Pancreas (tissue), 10 donors: Measurements from ENCODE around the gene USP19. TPM values are rescaled to one million over a fixed set of nuclear protein-coding genes. Genes with fewer than 3 reads are reported as not detected.

ENCODE experiments used
- ATAC-seq, 4 donors: fragments of 200-7000 bp; cut with Tn5 transposase; one replicate each; pipeline versions ENCODE4 v1.8.0 to v1.9.1; 2020; ENCODE audit warnings: mild to moderate bottlenecking in 4 of 4, moderate library complexity in 4 of 4
- DNase-seq, 6 donors: peaks; one replicate each; pipeline ENCODE4 v3.0.0-alpha.2; 2020
- FAIRE-seq: peaks from 2 replicates; lab custom pipeline; 2012; peaks lifted over from hg19 to GRCh38; lab: Jason Lieb, UNC
- H3K27ac ChIP-seq, 4 donors: fragments of 200-600 bp; sonication (generic); 1 replicate in 3 of 4; 2 replicates in 1 of 4; pipeline versions ENCODE4 v1.5.0 to v1.8.0; 2020
- H3K27me3 ChIP-seq, 4 donors: fragments of 200-600 bp; one replicate each; pipeline ENCODE4 v1.8.0; 2021
- H3K36me3 ChIP-seq, 3 donors: fragments of 200-600 bp; sonication (generic) in 1 of 3; one replicate each; pipeline versions ENCODE4 v1.5.0 to v1.8.0; 2020 to 2021
- H3K4me1 ChIP-seq, 3 donors: fragments of 200-600 bp; one replicate each; pipeline ENCODE4 v1.8.0; 2021
- H3K4me3 ChIP-seq, 4 donors: fragments of 200-600 bp; sonication (generic) in 2 of 4; one replicate each; pipeline versions ENCODE4 v1.5.0 to v1.8.0; 2020 to 2021
- H3K9me3 ChIP-seq, 4 donors: fragments of 200-600 bp; one replicate each; pipeline ENCODE4 v1.8.0; 2021
- CTCF ChIP-seq, 4 donors: fragments of 200-600 bp; sonication (generic) in 3 of 4; IDR thresholded peaks; one replicate each; pipeline versions ENCODE4 v1.5.0 to v1.8.0; 2021; ENCODE audit warnings: antibody characterized with exemption in 4 of 4
- WGBS, 2 donors: extraction: QIAGEN DNeasy Blood & Tissue Kit; methylation state at CpG; one replicate each; pipeline ENCODE4 v1.1.7; 2013; 5-methylcytosine and 5-hydroxymethylcytosine counted together
- intact Hi-C, 3 donors: fragments of 100-400 bp; cut with DNase I; formaldehyde crosslinking; loops; one replicate each; pipeline versions ENCODE4 v1.11.1 to v1.14.2; 2022
- polyA plus RNA-seq, 2 donors: library from polyadenylated mRNA; stranded (reverse); fragments of 200-250 nt; gene quantifications; one replicate each; pipeline ENCODE4 v1.2.3, GENCODE V29; 2013
- total RNA-seq, 6 donors: library from RNA; stranded (reverse); fragmentation: NEBNext Ultra II Directional in 4 of 6; extraction: Animal tissue kit (Norgen Biotek cat#: 25700) in 4 of 6; gene quantifications; one replicate each; pipeline versions ENCODE4 v1.2.1 to v1.2.4, GENCODE V29; 2021 to 2023
- donor health status: healthy with polysubstance abuse.
- donor health status: DM: no; HTN: no; CAD: no; lungs with moderate emphysema.
- donor health status: DM: no; HTN: no; CAD: no.
- donor health status: control.
- donor health status: control.
- donor health status: Bipolar disorder and iron deficiency.
- donor health status: DM: yes; HTN: yes; CAD: no.
- donor health status: DM: no; HTN: no; CAD: no.
- donor health status: DM: no; HTN: no; CAD: no.
- donor health status: DM: yes; HTN: yes; CAD: no.

USP19 gene
- total and polyA plus RNA-seq, 8 donors: 20.7 to 44.2 (median 25.8) TPM

- Histone ChIP-seq H3K27me3 (no peaks in the 10 kb centered on the region), H3K36me3 (no peaks in the 10 kb centered on the region), H3K9me3 (no peaks in the 10 kb centered on the region), H3K4me1 (no peaks in the 10 kb centered on the region), H3K4me3 (no peak overlapping the region), H3K27ac (no peak overlapping the region)
- ATAC-seq: no peak
- intact Hi-C loops: no loop called here
- DNase-seq: no peak
- TF ChIP-seq CTCF (IDR thresholded peaks at IDR 0.05): no peak
- FAIRE-seq: no peak
- WGBS, 2 donors: 63 to 82% methylated on average over 5 of the region's 5 CpGs
Measured at GRCh38 chr3:49148159-49148558, 27.5 kb upstream of the USP19 start.

- H3K4me1 ChIP-seq: no peaks in the 10 kb centered on the region
- no peaks in the 10 kb centered on the region for H3K27me3 ChIP-seq
- ATAC-seq (no peak), FAIRE-seq (no peak), DNase-seq (no peak)
- H3K9me3 ChIP-seq: no peaks in the 10 kb centered on the region
- H3K4me3 ChIP-seq: no peak overlapping the region
- H3K27ac ChIP-seq: no peak overlapping the region
- TF ChIP-seq CTCF (IDR thresholded peaks at IDR 0.05): no peak
- intact Hi-C loops: no loop called here
- no peaks in the 10 kb centered on the region for H3K36me3 ChIP-seq
- 57% methylated on average over 3 of the region's 3 CpGs for WGBS, 2 donors
Measured at GRCh38 chr3:49140080-49140479, 19.5 kb upstream of the USP19 start.

- no peaks in the 10 kb centered on the region for H3K27me3 ChIP-seq
- FAIRE-seq (no peak), DNase-seq (no peak), ATAC-seq (no peak)
- intact Hi-C loops: no loop called here
- 73 to 84% methylated on average over 4 of the region's 4 CpGs for WGBS, 2 donors
- H3K9me3 ChIP-seq: no peaks in the 10 kb centered on the region
- no peak overlapping the region for H3K27ac ChIP-seq
- H3K4me1 ChIP-seq: peaks cover 0 to 9% (median 7%) of the 10 kb centered on the region in 3 donors
- no peak for TF ChIP-seq CTCF (IDR thresholded peaks at IDR 0.05)
- no peaks in the 10 kb centered on the region for H3K36me3 ChIP-seq
- H3K4me3 ChIP-seq: no peak overlapping the region
Measured at GRCh38 chr3:49135499-49135898, 14.9 kb upstream of the USP19 start.

GRCh38 chr3:49134471-49135265, 14.0 kb upstream of the USP19 start:
- no peak for DNase-seq
- no peak for ATAC-seq
- no peaks in the 10 kb centered on the region for H3K36me3 ChIP-seq
- H3K4me3 ChIP-seq: no peak overlapping the region
- no peaks in the 10 kb centered on the region for H3K27me3 ChIP-seq
- no peak for FAIRE-seq
- no peaks in the 10 kb centered on the region for H3K9me3 ChIP-seq
- peaks cover 0 to 9% (median 7%) of the 10 kb centered on the region in 3 donors for H3K4me1 ChIP-seq
- H3K27ac ChIP-seq: no peak overlapping the region
- WGBS, 2 donors: 51% methylated on average over 3 of the region's 3 CpGs
- TF ChIP-seq CTCF (IDR thresholded peaks at IDR 0.05): no peak
- intact Hi-C loops: no loop called here
